ENCODE results near the gene FLOT1.
"Not testable (repeated sequence)": the region's sequence is repeated elsewhere in the genome, so short reads cannot be mapped to it uniquely, and the experiment has no call there.

FLOT1 gene

DNA sequence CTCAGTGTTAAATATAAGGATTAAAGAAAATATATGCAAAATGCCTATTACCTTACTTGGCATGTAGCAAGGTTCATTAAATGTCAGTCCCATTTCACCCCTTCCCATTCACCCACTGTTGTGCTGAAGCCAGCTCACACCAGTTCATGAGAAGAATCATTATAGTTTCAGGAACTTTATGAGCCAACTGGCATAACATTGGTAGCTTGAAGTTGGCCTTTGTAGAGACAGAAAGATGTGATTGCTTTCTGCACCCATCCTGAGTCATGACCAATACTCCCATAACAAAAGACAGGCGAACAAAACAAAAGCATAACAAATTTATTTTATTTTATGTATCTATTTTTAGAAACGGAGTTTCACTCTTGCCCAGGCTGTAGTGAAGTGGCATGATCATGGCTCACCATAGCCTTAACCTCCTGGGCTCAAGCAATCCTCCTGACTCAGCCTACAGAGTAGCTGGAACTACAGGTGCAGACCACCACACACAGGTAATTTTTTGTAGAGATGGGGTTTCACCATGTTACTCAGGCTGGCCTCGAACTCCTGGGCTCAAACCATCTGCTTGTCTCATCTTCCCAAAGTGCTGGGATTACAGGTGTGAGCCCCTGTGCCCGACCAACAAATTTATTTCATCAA lies 19.4 kb upstream of the FLOT1 start:
- in situ Hi-C loops (cut with MboI; ENCODE audit: low sequenced_read_pairs, unreplicated experiment) = loop anchor here (5.0 kb wide), 1 partner anchor 50 kb away; no protein-coding TSS in a partner anchor
- no peak for TF ChIP-seq CTCF (IDR thresholded peaks at IDR 0.05; ENCODE audit: borderline replicate concordance, control extremely low read depth, extremely low read depth, insufficient read depth, missing control alignments)
- DNase-seq (ENCODE audit: low spot score) = no peak

- no peak for DNase-seq (ENCODE audit: low spot score)
- in situ Hi-C loops (cut with MboI; ENCODE audit: low sequenced_read_pairs, unreplicated experiment) = loop anchor here (5.0 kb wide), 1 partner anchor 52 kb away; no protein-coding TSS in a partner anchor
- TF ChIP-seq CTCF (IDR thresholded peaks at IDR 0.05; ENCODE audit: borderline replicate concordance, control extremely low read depth, extremely low read depth, insufficient read depth, missing control alignments) = no peak
Measured at GRCh38 chr6:30760549-30760948, 18.1 kb upstream of the FLOT1 start.

- DNase-seq (ENCODE audit: low spot score) = no peak
- no peak for TF ChIP-seq CTCF (IDR thresholded peaks at IDR 0.05; ENCODE audit: borderline replicate concordance, control extremely low read depth, extremely low read depth, insufficient read depth, missing control alignments)
- in situ Hi-C loops (cut with MboI; ENCODE audit: low sequenced_read_pairs, unreplicated experiment) = loop anchor here (5.0 kb wide), 1 partner anchor 53 kb away; no protein-coding TSS in a partner anchor
Measured at GRCh38 chr6:30759575-30760239, 17.2 kb upstream of the FLOT1 start.

GRCh38 chr6:30757261-30757904 lies 14.9 kb upstream of the FLOT1 start:
- in situ Hi-C loops (cut with MboI; ENCODE audit: low sequenced_read_pairs, unreplicated experiment) = no loop called here
- no peak for DNase-seq (ENCODE audit: low spot score)
- no peak for TF ChIP-seq CTCF (IDR thresholded peaks at IDR 0.05; ENCODE audit: borderline replicate concordance, control extremely low read depth, extremely low read depth, insufficient read depth, missing control alignments)

DNA sequence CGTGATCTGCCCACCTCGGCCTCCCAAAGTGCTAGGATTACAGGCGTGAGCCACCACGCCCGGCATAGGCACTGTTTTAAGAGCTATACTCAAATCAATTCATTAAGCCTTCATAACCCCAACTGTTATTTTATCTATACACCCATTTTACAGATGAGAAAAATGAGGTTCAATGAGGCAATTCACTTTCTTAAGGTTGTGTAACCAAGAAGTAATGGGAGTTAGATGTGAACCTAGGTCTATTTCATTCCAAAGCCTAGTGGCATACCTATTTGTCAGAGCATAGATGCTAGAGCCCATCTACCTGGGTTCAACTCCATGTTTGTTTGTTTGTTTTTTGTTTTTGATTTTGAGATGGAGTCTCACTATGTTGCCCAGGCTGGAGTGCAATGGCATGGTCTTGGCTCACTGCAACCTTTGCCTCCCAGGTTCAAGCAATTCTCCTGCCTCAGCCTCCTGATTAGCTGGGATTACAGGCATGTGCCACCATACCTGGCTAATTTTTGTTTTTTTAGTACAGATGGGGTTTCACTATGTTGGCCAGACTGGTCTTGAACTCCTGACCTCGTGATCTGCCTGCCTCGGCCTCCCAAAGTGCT lies 14.0 kb upstream of the FLOT1 start:
- DNase-seq (ENCODE audit: low spot score); in situ Hi-C loops (cut with MboI; ENCODE audit: low sequenced_read_pairs, unreplicated experiment): not testable (repeated sequence)

DNA sequence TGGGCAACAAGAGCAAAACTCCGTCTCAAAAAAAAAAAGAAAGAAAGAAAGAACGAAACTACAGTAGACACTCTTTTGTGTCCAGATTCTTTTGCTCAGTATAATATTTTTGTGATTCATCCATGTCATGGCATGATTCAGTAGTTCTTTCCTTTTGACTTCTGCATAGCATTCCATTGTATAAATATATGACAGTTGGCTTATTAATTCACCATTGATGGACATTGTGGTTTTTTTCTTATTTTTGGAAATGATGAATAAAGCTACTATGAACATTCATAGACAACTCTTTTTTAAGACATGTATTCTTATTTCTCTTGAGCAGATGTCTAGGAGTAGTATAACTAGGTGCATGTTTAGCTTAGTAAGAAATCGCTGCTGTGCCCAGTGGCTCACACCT lies 12.1 kb upstream of the FLOT1 start:
- TF ChIP-seq CTCF (IDR thresholded peaks at IDR 0.05; ENCODE audit: borderline replicate concordance, control extremely low read depth, extremely low read depth, insufficient read depth, missing control alignments) = no peak
- no peak for DNase-seq (ENCODE audit: low spot score)
- in situ Hi-C loops (cut with MboI; ENCODE audit: low sequenced_read_pairs, unreplicated experiment) = no loop called here
